22Rv1 (cell line): Measurements from ENCODE around the gene DYNC1LI2.

ENCODE experiments used
- H3K27ac ChIP-seq: fragments of 450-650 bp; 2 replicates; pipeline ENCODE4 v1.5.1; 2017
- ZFX ChIP-seq: fragments of 450-650 bp; IDR thresholded peaks from 2 replicates; pipeline ENCODE4 v1.6.1; 2017; ENCODE audit warnings: antibody characterized with exemption, borderline replicate concordance
- TF ChIP-seq, protein P1 (sequence below): fragments of 450-650 bp; IDR thresholded peaks from 2 replicates; pipeline ENCODE4 v1.5.1; 2017; ENCODE audit warnings: mild to moderate bottlenecking

The DYNC1LI2 gene

DNA sequence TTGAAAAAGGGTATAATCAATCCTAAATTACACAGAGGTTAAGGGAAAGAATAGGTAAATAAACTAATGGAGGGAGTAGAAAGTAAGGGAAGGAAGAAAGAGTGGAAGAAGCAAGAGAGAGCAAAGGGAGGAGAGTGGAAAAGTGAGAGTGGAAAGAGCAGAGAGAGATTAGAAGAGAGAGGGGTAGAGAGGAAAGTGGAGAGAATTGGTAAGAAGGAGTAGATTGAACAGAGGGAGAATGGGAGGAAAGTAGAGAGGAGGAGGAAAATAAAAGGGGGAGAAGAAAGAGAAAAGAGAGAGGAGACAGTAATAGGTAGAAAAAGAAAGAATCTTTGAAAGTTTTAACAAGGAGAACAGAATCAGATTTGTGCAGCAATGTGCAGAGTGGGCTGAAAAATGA is 25.0 kb upstream of the DYNC1LI2 start:
- no peak for TF ChIP-seq ZFX
- TF ChIP-seq, protein P1, sequence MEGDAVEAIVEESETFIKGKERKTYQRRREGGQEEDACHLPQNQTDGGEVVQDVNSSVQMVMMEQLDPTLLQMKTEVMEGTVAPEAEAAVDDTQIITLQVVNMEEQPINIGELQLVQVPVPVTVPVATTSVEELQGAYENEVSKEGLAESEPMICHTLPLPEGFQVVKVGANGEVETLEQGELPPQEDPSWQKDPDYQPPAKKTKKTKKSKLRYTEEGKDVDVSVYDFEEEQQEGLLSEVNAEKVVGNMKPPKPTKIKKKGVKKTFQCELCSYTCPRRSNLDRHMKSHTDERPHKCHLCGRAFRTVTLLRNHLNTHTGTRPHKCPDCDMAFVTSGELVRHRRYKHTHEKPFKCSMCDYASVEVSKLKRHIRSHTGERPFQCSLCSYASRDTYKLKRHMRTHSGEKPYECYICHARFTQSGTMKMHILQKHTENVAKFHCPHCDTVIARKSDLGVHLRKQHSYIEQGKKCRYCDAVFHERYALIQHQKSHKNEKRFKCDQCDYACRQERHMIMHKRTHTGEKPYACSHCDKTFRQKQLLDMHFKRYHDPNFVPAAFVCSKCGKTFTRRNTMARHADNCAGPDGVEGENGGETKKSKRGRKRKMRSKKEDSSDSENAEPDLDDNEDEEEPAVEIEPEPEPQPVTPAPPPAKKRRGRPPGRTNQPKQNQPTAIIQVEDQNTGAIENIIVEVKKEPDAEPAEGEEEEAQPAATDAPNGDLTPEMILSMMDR = no peak
- H3K27ac ChIP-seq = no peak overlapping the region

DNA sequence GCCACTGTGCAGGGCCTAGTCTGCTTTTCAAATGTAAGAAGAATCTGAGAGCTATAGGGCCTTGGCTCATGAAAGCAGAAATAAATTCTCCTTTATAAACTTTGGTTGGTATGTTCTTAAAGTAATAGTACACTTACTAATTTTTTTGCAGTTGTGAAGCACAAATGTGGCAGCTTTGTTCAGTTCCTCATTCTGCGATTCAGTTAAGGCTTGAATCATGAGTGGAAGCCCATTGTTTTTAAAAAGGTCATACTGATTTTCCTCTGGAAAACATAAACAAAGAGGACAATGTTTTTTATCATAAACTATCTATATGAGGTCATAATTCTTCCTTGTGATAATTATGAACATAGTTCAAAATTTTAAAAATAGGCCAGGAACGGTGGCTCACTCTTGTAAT is 23.6 kb upstream of the DYNC1LI2 start:
- TF ChIP-seq ZFX = no peak
- TF ChIP-seq, protein P1 = no peak
- no peak overlapping the region for H3K27ac ChIP-seq

DNA sequence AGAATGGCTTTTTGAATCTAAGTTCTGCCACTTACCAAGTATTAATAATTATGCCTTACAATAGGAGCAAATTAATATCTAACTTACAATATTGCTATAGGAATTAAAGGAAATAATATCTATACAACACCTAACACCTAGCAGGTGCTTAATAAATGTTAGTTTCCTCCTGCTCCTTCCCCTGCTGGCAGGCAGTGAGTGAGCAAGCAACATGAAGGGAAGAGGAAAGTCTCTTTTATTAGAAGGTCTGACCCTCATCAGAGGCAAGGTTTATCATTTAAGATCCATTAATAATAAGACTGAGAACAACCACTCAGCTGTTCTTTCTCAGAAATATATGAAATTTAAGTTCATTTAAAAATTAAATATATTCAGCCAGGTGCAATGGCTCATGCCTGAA is 6.7 kb upstream of the DYNC1LI2 start:
- TF ChIP-seq, protein P1 = no peak
- TF ChIP-seq ZFX = no peak
- H3K27ac ChIP-seq = no peak overlapping the region

DNA sequence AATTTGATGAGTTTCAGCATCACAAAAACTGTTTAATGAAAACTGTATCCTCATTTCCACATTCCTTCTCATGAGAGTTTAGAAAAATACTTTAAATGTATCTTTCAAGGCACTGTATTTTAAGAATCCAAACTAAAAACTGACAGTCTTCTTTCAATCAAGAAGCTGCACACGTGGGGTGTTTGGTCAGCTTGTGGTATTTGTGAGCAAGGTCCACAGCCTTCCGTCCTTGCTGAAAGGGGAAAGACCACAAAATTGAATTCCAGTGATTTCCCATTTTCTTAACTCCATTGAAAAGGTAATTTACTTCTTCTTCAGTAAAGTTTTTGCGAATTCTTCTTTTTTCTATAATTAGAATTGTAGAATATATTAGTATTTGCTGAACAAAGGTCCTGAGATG is 3.4 kb upstream of the DYNC1LI2 start:
- TF ChIP-seq ZFX = no peak
- TF ChIP-seq, protein P1 = no peak
- H3K27ac ChIP-seq = no peak overlapping the region

DNA sequence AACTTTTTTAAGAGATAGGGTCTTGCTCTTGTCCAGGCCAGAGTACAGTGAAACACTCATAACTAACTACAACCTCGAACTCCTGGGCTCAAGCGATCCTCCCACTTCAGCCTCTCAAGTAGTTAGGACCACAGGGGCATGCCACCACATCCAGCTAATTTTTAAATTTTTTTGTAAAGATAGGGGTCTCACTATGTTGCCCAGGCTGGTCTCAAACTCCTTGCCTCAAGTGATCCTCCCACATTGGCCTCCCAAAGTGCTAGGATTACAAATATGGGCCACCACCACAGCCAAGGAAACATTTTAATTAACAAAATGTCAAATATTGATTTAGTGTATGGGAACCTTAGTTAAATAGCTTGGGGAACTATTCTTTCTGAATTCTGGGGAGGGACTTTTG is 2.8 kb upstream of the DYNC1LI2 start:
- no peak for TF ChIP-seq ZFX
- TF ChIP-seq, protein P1 = no peak

DNA sequence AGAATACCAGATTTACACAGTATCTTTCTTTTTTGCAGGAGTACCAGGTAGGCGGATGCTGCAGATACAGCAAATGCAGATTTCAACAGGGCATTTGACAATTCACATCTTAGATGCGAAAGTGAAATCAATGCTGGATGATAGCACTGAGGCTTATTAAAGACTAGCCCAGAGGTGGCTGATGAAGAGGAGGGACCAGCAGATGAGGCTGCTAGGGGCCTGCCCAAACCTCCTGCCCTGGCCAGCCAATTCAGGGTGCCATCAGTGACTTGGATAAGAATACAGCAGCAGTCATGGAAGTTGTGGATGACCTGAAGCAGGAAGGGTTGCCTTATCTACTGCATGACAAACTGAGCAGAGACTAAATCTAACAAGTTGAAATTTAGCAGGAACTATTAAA is 1.5 kb upstream of the DYNC1LI2 start:
- H3K27ac ChIP-seq = no peak overlapping the region
- TF ChIP-seq, protein P1 = no peak
- no peak for TF ChIP-seq ZFX

More for the DNA sequence above, 2.8 kb upstream of the DYNC1LI2 start:
- H3K27ac ChIP-seq = no peak overlapping the region

DNA sequence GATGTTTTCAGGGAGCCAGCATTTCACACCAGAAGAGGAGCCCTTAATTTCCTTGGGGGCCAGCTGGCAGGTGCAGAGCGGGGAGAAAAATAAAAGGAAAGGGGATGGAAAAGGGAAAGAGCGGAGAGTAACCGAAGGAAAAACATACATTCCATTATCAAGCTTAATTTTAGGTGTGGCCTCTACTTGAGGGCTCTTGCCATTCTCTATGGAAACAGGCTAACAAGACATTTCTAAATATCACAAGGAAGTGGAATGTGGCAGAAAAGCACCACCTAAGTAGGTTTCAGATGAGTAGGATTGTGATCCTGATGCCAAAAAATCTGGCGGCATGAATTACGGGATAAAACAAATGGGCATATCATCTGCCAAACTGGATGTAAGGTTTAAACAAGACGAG is 970 bp upstream of the DYNC1LI2 start:
- no peak for TF ChIP-seq ZFX
- TF ChIP-seq, protein P1 = no peak
- H3K27ac ChIP-seq = peak overlapping the region; percentile 77; the same call in 1 of the 2 replicates
